DOHH2 (cell line): ENCODE results near the gene PLCB4.

Source experiments
- EZH2phosphoT487 ChIP-seq: fragments of 200-600 bp; sonication (generic); IDR thresholded peaks from 2 replicates; pipeline ENCODE4 v1.6.1; 2017; ENCODE audit warnings: borderline replicate concordance, mild to moderate bottlenecking, antibody characterized with exemption, low read length, moderate library complexity, mixed read lengths
- TF ChIP-seq, protein P1 (sequence below): fragments of 200-600 bp; sonication (generic); IDR thresholded peaks from one replicate; pipeline ENCODE4 v1.5.1; 2014; ENCODE audit warnings: antibody characterized with exemption, mild to moderate bottlenecking, low read depth, low read length; ENCODE audit not compliant: poor library complexity, severe bottlenecking

DNA sequence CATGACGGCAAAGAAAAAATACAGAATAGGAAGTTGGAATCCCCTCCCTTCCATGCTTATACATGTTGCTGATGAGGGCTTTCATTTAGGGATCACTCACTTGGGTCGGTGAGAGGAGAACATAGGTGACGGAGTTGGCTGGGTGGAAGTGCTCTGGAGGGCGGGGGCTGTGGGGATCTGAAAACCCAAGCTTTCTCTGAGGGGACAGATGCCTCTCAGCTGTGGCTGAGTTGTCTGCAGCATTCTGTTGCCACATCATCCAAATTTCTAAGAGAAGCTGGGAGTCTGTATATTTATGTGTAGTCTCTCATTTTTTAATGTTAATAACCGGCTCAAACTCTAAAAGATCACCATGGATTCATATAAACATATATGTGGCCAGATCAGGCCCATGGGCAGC lies 141.5 kb downstream of the PLCB4 start:
- TF ChIP-seq, protein P1, sequence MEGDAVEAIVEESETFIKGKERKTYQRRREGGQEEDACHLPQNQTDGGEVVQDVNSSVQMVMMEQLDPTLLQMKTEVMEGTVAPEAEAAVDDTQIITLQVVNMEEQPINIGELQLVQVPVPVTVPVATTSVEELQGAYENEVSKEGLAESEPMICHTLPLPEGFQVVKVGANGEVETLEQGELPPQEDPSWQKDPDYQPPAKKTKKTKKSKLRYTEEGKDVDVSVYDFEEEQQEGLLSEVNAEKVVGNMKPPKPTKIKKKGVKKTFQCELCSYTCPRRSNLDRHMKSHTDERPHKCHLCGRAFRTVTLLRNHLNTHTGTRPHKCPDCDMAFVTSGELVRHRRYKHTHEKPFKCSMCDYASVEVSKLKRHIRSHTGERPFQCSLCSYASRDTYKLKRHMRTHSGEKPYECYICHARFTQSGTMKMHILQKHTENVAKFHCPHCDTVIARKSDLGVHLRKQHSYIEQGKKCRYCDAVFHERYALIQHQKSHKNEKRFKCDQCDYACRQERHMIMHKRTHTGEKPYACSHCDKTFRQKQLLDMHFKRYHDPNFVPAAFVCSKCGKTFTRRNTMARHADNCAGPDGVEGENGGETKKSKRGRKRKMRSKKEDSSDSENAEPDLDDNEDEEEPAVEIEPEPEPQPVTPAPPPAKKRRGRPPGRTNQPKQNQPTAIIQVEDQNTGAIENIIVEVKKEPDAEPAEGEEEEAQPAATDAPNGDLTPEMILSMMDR, result no peak
- TF ChIP-seq EZH2phosphoT487, result no peak
